ENCODE results near the gene RAB36.

DNA sequence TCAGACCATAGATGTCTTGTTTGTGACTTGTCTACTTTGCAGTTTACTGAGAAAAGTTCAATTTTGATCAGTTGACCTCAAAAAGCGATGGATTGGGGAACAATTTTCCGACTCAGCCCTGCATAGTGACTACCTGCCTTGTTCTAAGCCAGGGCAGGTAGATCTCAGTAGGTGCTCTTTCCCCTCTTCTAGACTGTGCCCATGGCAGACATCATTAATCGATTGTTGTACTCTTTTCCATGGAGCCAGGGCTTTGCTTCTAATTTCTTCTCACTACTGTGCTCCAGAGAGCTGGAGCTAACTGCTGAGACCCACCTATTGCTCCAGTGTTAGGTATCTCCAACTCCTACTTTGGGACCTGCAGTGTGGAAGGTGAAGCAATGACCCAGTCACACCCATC lies 9.9 kb downstream of the RAB36 start:
- TF ChIP-seq CTCF (IDR thresholded peaks at IDR 0.05) (no peak), POLR2AphosphoS5 (IDR thresholded peaks at IDR 0.05; ENCODE audit: low read depth, low read length) (no peak)

All from Panc1 (cell line).